ENCODE measurements around the gene FOXC2. TPM values are rescaled to one million over a fixed set of nuclear protein-coding genes. Genes with fewer than 3 reads are reported as not detected.

FOXC2 gene
- total and polyA plus RNA-seq, 2 experiments from 2014 or later = 1.2 to 2.5 TPM

DNA sequence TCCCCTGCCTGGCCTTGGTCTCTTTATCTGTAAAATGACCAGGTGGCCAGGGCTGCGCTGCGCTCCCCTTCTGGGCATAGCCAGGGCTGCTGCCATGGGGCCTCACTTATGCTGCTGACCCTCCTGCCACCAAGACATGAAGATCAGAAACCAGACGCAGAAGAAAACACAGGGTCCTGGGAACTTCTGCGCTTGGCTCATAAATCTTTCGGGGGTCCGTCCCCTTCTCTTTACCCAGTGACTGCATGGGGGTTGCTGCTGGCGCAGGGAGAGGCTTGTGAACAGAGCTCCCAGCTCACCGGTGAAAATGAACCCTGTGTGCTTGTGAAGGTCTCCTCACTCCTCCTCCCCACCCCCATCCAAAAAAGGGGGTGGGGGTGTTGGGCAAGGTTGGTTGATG is 6.0 kb downstream of the FOXC2 start:
- Histone ChIP-seq H3K4me1 (ENCODE audit: insufficient read depth) (peaks cover 28% of the 10 kb centered on the region), H3K9me3 (ENCODE audit: low read depth) (no peaks in the 10 kb centered on the region), H2AFZ (no peak overlapping the region), H3K9ac (no peak overlapping the region), H4K20me1 (ENCODE audit: insufficient read depth) (no peaks in the 10 kb centered on the region), H3K4me3 (no peak overlapping the region), H3K9me2 (ENCODE audit: insufficient read depth) (no peaks in the 10 kb centered on the region), H3K27ac (no peak overlapping the region), H3K4me2 (ENCODE audit: unreplicated experiment) (no peak overlapping the region), H3K79me2 (ENCODE audit: insufficient read depth) (peaks cover 77% of the 10 kb centered on the region), H3K27me3 (replicated peaks; ENCODE audit: insufficient read depth) (no peaks in the 10 kb centered on the region), H3F3A (ENCODE audit: insufficient read depth) (peaks cover 28% of the 10 kb centered on the region), H3K36me3 (ENCODE audit: low read depth) (no peaks in the 10 kb centered on the region)
- TF ChIP-seq EZH2 (IDR thresholded peaks at IDR 0.05; ENCODE audit: insufficient read depth, poor library complexity, severe bottlenecking) (no peak), EZH2phosphoT487 (IDR thresholded peaks at IDR 0.05; ENCODE audit: insufficient read depth, low read depth) (no peak)
- DNase-seq = no peak
- 67 to 72% methylated on average over 8 of the region's 8 CpGs for WGBS, 2 experiments (ENCODE audit: low coverage in 1 of 2, low lambda C conversion rate in 2 of 2, missing lambda C conversion rate in 2 of 2)
- in situ Hi-C loops (cut with MboI) = no loop called here

- TF ChIP-seq EZH2phosphoT487 (IDR thresholded peaks at IDR 0.05; ENCODE audit: insufficient read depth, low read depth) (no peak), EZH2 (IDR thresholded peaks at IDR 0.05; ENCODE audit: insufficient read depth, poor library complexity, severe bottlenecking) (no peak)
- H2AFZ ChIP-seq = no peak overlapping the region
- no peaks in the 10 kb centered on the region for H3K27me3 ChIP-seq (replicated peaks; ENCODE audit: insufficient read depth)
- H3K79me2 ChIP-seq (ENCODE audit: insufficient read depth) = peaks cover 75% of the 10 kb centered on the region
- H3K36me3 ChIP-seq (ENCODE audit: low read depth) = no peaks in the 10 kb centered on the region
- H3K4me2 ChIP-seq (ENCODE audit: unreplicated experiment) = no peak overlapping the region
- no peaks in the 10 kb centered on the region for H3K9me3 ChIP-seq (ENCODE audit: low read depth)
- no peak for DNase-seq
- no peak overlapping the region for H3K9ac ChIP-seq
- no peak overlapping the region for H3K4me3 ChIP-seq
- peaks cover 34% of the 10 kb centered on the region for H3F3A ChIP-seq (ENCODE audit: insufficient read depth)
- 64 to 71% methylated on average over 8 of the region's 8 CpGs for WGBS, 2 experiments (ENCODE audit: low coverage in 1 of 2, low lambda C conversion rate in 2 of 2, missing lambda C conversion rate in 2 of 2)
- H3K4me1 ChIP-seq (ENCODE audit: insufficient read depth) = peaks cover 34% of the 10 kb centered on the region
- no peak overlapping the region for H3K27ac ChIP-seq
- no peaks in the 10 kb centered on the region for H3K9me2 ChIP-seq (ENCODE audit: insufficient read depth)
- no peaks in the 10 kb centered on the region for H4K20me1 ChIP-seq (ENCODE audit: insufficient read depth)
- in situ Hi-C loops (cut with MboI) = no loop called here
These were observed 6.6 kb downstream of the FOXC2 start for GRCh38 chr16:86573215-86573614.

DNA sequence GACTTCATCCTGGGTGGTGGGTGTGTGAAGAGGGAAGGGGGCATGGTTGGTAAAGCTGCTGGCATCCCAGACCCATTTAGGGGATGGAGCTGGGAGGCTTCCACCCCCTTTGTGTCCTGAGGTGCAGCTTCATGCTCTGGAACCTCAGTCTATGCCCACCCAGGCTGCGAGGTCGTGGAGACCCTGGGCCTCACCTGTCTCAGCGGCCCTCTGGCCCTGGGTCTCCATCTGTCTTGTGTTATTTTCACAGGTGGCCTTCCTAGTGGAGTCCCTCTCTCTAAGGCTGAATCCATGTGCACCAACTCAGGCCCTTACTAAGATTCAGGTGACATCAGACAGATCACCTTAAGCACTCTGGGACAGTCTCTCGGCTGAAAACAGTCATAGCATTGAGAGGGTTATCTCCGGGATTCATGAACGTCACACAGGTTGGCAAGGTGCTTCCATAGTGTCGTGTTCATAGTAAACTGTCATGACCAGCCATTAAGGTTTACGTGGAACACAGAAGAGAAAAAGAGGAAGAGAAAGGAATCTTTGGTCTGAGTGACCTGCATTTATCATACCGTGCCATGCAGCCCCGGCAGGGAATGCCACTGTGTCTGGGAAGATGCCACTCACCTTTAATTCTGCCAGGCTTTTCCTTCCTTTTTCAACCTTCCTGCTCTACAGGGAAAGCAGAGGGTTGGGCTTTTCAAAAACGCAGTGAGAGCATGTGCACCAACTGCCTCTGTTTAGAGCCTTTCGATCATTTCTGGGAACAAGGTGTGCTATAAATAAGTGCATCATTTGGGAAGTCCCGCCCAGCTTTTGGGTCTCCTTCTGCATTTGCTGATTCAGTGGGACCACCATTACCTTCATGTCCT is 7.2 kb downstream of the FOXC2 start:
- Histone ChIP-seq H3K4me2 (ENCODE audit: unreplicated experiment) (no peak overlapping the region), H4K20me1 (ENCODE audit: insufficient read depth) (no peaks in the 10 kb centered on the region), H3K9me3 (ENCODE audit: low read depth) (no peaks in the 10 kb centered on the region), H3K4me1 (ENCODE audit: insufficient read depth) (peaks cover 36% of the 10 kb centered on the region), H3K27me3 (replicated peaks; ENCODE audit: insufficient read depth) (no peaks in the 10 kb centered on the region), H3K36me3 (ENCODE audit: low read depth) (no peaks in the 10 kb centered on the region), H3K9ac (no peak overlapping the region), H3K4me3 (no peak overlapping the region), H3F3A (ENCODE audit: insufficient read depth) (peaks cover 36% of the 10 kb centered on the region), H3K79me2 (ENCODE audit: insufficient read depth) (peaks cover 70% of the 10 kb centered on the region), H2AFZ (no peak overlapping the region), H3K9me2 (ENCODE audit: insufficient read depth) (no peaks in the 10 kb centered on the region), H3K27ac (no peak overlapping the region)
- TF ChIP-seq EZH2phosphoT487 (IDR thresholded peaks at IDR 0.05; ENCODE audit: insufficient read depth, low read depth) = no peak
- no peak for TF ChIP-seq EZH2 (IDR thresholded peaks at IDR 0.05; ENCODE audit: insufficient read depth, poor library complexity, severe bottlenecking)
- in situ Hi-C loops (cut with MboI) = no loop called here
- no peak for DNase-seq
- 60% methylated on average over 12 to 13 of the region's 13 CpGs for WGBS, 2 experiments (ENCODE audit: low coverage in 1 of 2, low lambda C conversion rate in 2 of 2, missing lambda C conversion rate in 2 of 2)

- Histone ChIP-seq H3K9me2 (ENCODE audit: insufficient read depth) (no peaks in the 10 kb centered on the region), H3K79me2 (ENCODE audit: insufficient read depth) (peaks cover 67% of the 10 kb centered on the region), H3K9ac (no peak overlapping the region; the same call in 1 of the 2 replicates), H3K36me3 (ENCODE audit: low read depth) (no peaks in the 10 kb centered on the region), H4K20me1 (ENCODE audit: insufficient read depth) (no peaks in the 10 kb centered on the region), H3K27ac (no peak overlapping the region), H3K27me3 (replicated peaks; ENCODE audit: insufficient read depth) (no peaks in the 10 kb centered on the region), H3K4me2 (ENCODE audit: unreplicated experiment) (no peak overlapping the region), H3F3A (ENCODE audit: insufficient read depth) (peaks cover 36% of the 10 kb centered on the region), H3K4me3 (no peak overlapping the region), H2AFZ (no peak overlapping the region), H3K9me3 (ENCODE audit: low read depth) (no peaks in the 10 kb centered on the region), H3K4me1 (ENCODE audit: insufficient read depth) (peaks cover 35% of the 10 kb centered on the region)
- in situ Hi-C loops (cut with MboI) = no loop called here
- no peak for DNase-seq
- no peak for TF ChIP-seq EZH2 (IDR thresholded peaks at IDR 0.05; ENCODE audit: insufficient read depth, poor library complexity, severe bottlenecking)
- no peak for TF ChIP-seq EZH2phosphoT487 (IDR thresholded peaks at IDR 0.05; ENCODE audit: insufficient read depth, low read depth)
- 78 to 86% methylated on average over 4 of the region's 4 CpGs for WGBS, 2 experiments (ENCODE audit: low coverage in 1 of 2, low lambda C conversion rate in 2 of 2, missing lambda C conversion rate in 2 of 2)
These were observed 8.0 kb downstream of the FOXC2 start for GRCh38 chr16:86574646-86575045.

Data from GM23248 (cell line).